ENCODE data around the gene DARS1.

GRCh38 chr2:135962366-135963123, 22.9 kb downstream of the DARS1 start:
- TF ChIP-seq, protein P1, sequence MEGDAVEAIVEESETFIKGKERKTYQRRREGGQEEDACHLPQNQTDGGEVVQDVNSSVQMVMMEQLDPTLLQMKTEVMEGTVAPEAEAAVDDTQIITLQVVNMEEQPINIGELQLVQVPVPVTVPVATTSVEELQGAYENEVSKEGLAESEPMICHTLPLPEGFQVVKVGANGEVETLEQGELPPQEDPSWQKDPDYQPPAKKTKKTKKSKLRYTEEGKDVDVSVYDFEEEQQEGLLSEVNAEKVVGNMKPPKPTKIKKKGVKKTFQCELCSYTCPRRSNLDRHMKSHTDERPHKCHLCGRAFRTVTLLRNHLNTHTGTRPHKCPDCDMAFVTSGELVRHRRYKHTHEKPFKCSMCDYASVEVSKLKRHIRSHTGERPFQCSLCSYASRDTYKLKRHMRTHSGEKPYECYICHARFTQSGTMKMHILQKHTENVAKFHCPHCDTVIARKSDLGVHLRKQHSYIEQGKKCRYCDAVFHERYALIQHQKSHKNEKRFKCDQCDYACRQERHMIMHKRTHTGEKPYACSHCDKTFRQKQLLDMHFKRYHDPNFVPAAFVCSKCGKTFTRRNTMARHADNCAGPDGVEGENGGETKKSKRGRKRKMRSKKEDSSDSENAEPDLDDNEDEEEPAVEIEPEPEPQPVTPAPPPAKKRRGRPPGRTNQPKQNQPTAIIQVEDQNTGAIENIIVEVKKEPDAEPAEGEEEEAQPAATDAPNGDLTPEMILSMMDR (IDR thresholded peaks at IDR 0.05), result no peak
- TF ChIP-seq EP300 (IDR thresholded peaks at IDR 0.05), result no peak
- TF ChIP-seq POLR2A (IDR thresholded peaks at IDR 0.05), result no peak
